Measurements from ENCODE around the gene HECW1.

Gene HECW1

DNA sequence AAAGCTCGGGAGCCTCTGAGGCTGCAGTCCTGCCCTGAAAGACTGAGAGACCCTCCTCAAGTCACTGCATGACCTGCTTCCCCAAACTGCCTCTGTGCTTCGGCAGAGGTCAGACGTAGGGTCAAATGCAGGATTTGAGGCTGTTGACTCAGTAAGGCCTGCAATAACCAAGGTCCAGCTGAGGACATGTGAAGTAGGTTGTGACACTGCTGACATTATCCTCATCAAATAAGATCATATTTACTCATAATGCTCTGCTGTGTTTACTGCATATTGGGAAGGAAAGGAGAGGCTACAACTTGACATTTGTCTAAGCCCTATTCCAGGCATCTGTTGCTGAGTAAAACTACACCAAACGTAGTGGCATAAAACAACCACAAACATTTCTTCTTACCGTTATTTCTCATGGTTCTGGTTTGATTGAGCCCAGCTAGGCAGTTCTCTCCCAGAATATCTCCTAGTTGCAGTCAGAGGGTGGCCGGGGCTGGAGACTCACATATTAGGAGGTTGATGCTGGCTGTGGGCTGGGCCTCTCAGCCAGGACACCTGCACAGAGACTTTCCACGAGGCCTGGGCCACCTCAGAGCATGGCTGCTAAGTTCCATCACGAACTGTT is 348.4 kb downstream of the HECW1 start:
- ATAC-seq = no peak
- TF ChIP-seq ARNTL (CRISPR knock-in tag; IDR thresholded peaks at IDR 0.05; ENCODE audit: borderline replicate concordance, low read depth) (no peak), TCF4 (CRISPR knock-in tag; IDR thresholded peaks at IDR 0.05; ENCODE audit: borderline replicate concordance) (no peak), CSDC2 (CRISPR knock-in tag; IDR thresholded peaks at IDR 0.05) (no peak), TSHZ2 (CRISPR knock-in tag; IDR thresholded peaks at IDR 0.05) (no peak), ISL1 (CRISPR knock-in tag; IDR thresholded peaks at IDR 0.05) (no peak), OSR1 (CRISPR knock-in tag; IDR thresholded peaks at IDR 0.05) (no peak), CREB5 (CRISPR knock-in tag; IDR thresholded peaks at IDR 0.05; ENCODE audit: low read depth) (no peak), ZNF8 (CRISPR knock-in tag; IDR thresholded peaks at IDR 0.05) (no peak), ZC3H10 (CRISPR knock-in tag; IDR thresholded peaks at IDR 0.05) (no peak)
- TF ChIP-seq, protein P1, sequence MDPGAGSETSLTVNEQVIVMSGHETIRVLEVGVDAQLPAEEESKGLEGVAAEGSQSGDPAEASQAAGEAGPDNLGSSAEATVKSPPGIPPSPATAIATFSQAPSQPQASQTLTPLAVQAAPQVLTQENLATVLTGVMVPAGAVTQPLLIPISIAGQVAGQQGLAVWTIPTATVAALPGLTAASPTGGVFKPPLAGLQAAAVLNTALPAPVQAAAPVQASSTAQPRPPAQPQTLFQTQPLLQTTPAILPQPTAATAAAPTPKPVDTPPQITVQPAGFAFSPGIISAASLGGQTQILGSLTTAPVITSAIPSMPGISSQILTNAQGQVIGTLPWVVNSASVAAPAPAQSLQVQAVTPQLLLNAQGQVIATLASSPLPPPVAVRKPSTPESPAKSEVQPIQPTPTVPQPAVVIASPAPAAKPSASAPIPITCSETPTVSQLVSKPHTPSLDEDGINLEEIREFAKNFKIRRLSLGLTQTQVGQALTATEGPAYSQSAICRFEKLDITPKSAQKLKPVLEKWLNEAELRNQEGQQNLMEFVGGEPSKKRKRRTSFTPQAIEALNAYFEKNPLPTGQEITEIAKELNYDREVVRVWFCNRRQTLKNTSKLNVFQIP (CRISPR knock-in tag; IDR thresholded peaks at IDR 0.05; ENCODE audit: borderline replicate concordance, low read depth) = no peak
- TF ChIP-seq, protein P2, sequence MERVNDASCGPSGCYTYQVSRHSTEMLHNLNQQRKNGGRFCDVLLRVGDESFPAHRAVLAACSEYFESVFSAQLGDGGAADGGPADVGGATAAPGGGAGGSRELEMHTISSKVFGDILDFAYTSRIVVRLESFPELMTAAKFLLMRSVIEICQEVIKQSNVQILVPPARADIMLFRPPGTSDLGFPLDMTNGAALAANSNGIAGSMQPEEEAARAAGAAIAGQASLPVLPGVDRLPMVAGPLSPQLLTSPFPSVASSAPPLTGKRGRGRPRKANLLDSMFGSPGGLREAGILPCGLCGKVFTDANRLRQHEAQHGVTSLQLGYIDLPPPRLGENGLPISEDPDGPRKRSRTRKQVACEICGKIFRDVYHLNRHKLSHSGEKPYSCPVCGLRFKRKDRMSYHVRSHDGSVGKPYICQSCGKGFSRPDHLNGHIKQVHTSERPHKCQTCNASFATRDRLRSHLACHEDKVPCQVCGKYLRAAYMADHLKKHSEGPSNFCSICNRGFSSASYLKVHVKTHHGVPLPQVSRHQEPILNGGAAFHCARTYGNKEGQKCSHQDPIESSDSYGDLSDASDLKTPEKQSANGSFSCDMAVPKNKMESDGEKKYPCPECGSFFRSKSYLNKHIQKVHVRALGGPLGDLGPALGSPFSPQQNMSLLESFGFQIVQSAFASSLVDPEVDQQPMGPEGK (CRISPR knock-in tag; IDR thresholded peaks at IDR 0.05; ENCODE audit: borderline replicate concordance) = no peak

GRCh38 chr7:43461349-43462024 is 349.0 kb downstream of the HECW1 start:
- TF ChIP-seq RARB (CRISPR knock-in tag; IDR thresholded peaks at IDR 0.05) (no peak), ZFP3 (CRISPR knock-in tag; IDR thresholded peaks at IDR 0.05) (no peak), ZNF8 (CRISPR knock-in tag; IDR thresholded peaks at IDR 0.05) (no peak), ZNF70 (CRISPR knock-in tag; IDR thresholded peaks at IDR 0.05) (no peak)
- TF ChIP-seq, protein P3, sequence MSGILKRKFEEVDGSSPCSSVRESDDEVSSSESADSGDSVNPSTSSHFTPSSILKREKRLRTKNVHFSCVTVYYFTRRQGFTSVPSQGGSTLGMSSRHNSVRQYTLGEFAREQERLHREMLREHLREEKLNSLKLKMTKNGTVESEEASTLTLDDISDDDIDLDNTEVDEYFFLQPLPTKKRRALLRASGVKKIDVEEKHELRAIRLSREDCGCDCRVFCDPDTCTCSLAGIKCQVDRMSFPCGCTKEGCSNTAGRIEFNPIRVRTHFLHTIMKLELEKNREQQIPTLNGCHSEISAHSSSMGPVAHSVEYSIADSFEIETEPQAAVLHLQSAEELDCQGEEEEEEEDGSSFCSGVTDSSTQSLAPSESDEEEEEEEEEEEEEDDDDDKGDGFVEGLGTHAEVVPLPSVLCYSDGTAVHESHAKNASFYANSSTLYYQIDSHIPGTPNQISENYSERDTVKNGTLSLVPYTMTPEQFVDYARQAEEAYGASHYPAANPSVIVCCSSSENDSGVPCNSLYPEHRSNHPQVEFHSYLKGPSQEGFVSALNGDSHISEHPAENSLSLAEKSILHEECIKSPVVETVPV (CRISPR knock-in tag; IDR thresholded peaks at IDR 0.05) = no peak
- ATAC-seq = no peak

- no peak for ATAC-seq
- TF ChIP-seq BACH2 (CRISPR knock-in tag; IDR thresholded peaks at IDR 0.05; ENCODE audit: borderline replicate concordance) = no peak
- TF ChIP-seq TCF4 (CRISPR knock-in tag; IDR thresholded peaks at IDR 0.05; ENCODE audit: borderline replicate concordance) = no peak
- TF ChIP-seq ZNF70 (CRISPR knock-in tag; IDR thresholded peaks at IDR 0.05) = no peak
- TF ChIP-seq ZC3H10 (CRISPR knock-in tag; IDR thresholded peaks at IDR 0.05) = no peak
- TF ChIP-seq, protein P3 (CRISPR knock-in tag; IDR thresholded peaks at IDR 0.05) = no peak
- TF ChIP-seq PPARA (CRISPR knock-in tag; IDR thresholded peaks at IDR 0.05; ENCODE audit: borderline replicate concordance) = no peak
- no peak for TF ChIP-seq OSR1 (CRISPR knock-in tag; IDR thresholded peaks at IDR 0.05)
- TF ChIP-seq RARB (CRISPR knock-in tag; IDR thresholded peaks at IDR 0.05) = no peak
- no peak for TF ChIP-seq ESRRG (CRISPR knock-in tag; IDR thresholded peaks at IDR 0.05)
- no peak for TF ChIP-seq TSHZ2 (CRISPR knock-in tag; IDR thresholded peaks at IDR 0.05)
- TF ChIP-seq, protein P1 (CRISPR knock-in tag; IDR thresholded peaks at IDR 0.05; ENCODE audit: borderline replicate concordance, low read depth) = no peak
Measured at GRCh38 chr7:43462836-43463235, 350.4 kb downstream of the HECW1 start.

Measured in SK-N-SH treated with all-trans-retinoic acid at 6 μM for 48 hours (cell line).